GM12878 (cell line): ENCODE data around the gene LRSAM1. TPM values are rescaled to one million over a fixed set of nuclear protein-coding genes. Genes with fewer than 3 reads are reported as not detected.

Source experiments
- ATAC-seq: fragments of 200-7000 bp; cut with Tn5 transposase; 3 replicates; pipeline ENCODE4 v1.9.1; 2020; ENCODE audit warnings: mild to moderate bottlenecking, moderate library complexity
- BruUV-seq: library from RNA; stranded (reverse); fragments of 400-500 nt; replicated peaks from 2 replicates; lab custom pipeline; 2021; lab: Mats Ljungman, UMichigan
- CTCF ChIA-PET: fragments of 300-600 bp; sonication (Branson Sonifier 250); formaldehyde crosslinking; extraction: SDS; loops from one replicate; lab custom pipeline; 2021; ENCODE audit warnings: inconsistent platforms; lab: Yijun Ruan, JAX
- POLR2A ChIA-PET: fragments of 350-600 bp; formaldehyde crosslinking; extraction: SDS; loops from one replicate; lab custom pipeline; 2021; ENCODE audit warnings: inconsistent platforms; lab: Charles Lee
- RAD21 ChIA-PET: fragments of 300-600 bp; sonication (Branson Sonifier 250); formaldehyde crosslinking; loops from one replicate; lab custom pipeline; 2023; ENCODE audit warnings: antibody characterized with exemption; ENCODE audit not compliant: unreplicated experiment; lab: Charles Lee
- SMC1A ChIA-PET: fragments of 300-600 bp; sonication (Branson Sonifier 250); formaldehyde crosslinking; loops from one replicate; lab custom pipeline; 2023; ENCODE audit not compliant: unreplicated experiment, uncharacterized antibody; lab: Charles Lee
- DNase-seq: peaks from one replicate; pipeline ENCODE4 v3.0.0-alpha.2; 2011; ENCODE audit warnings: low read depth, low spot score
- FAIRE-seq: peaks from 3 replicates; lab custom pipeline; 2011; peaks lifted over from hg19 to GRCh38; lab: Jason Lieb, UNC
- H2AFZ ChIP-seq: 2 replicates; pipeline ENCODE4 v1.6.0; 2011; ENCODE audit warnings: low read depth, low read length, control low read depth; ENCODE audit not compliant: control insufficient read depth
- H3K27ac ChIP-seq: 2 replicates; pipeline ENCODE4 v1.5.1; 2011; ENCODE audit warnings: control low read depth; ENCODE audit not compliant: control insufficient read depth, insufficient read depth
- H3K27me3 ChIP-seq, 2 experiments: replicated peaks in 1 of 2; 2 replicates each; pipeline versions ENCODE4 v1.6.0 to v1.6.1; 2011; ENCODE audit warnings: low read length in 1 of 2; ENCODE audit not compliant: control insufficient read depth in 2 of 2, insufficient read depth in 2 of 2
- H3K36me3 ChIP-seq, 2 experiments: 2 replicates each; pipeline ENCODE4 v1.5.1; 2011; ENCODE audit warnings: low read length in 1 of 2; ENCODE audit not compliant: control insufficient read depth in 2 of 2, insufficient read depth in 2 of 2
- H3K4me1 ChIP-seq: 2 replicates; pipeline ENCODE4 v1.6.1; 2011; ENCODE audit warnings: mild to moderate bottlenecking, low read length, moderate library complexity, mixed read lengths; ENCODE audit not compliant: control insufficient read depth, insufficient read depth
- H3K4me2 ChIP-seq: 2 replicates; pipeline ENCODE4 v1.6.0; 2011; ENCODE audit warnings: control low read depth; ENCODE audit not compliant: control insufficient read depth, insufficient read depth
- H3K4me3 ChIP-seq: fragments of 200-600 bp; sonication (generic); 2 replicates; pipeline ENCODE4 v1.5.1; 2016
- H3K79me2 ChIP-seq: 2 replicates; pipeline ENCODE4 v1.6.0; 2011; ENCODE audit warnings: low read length; ENCODE audit not compliant: control insufficient read depth, insufficient read depth
- H3K9ac ChIP-seq: 2 replicates; pipeline ENCODE4 v1.8.0; 2011; ENCODE audit warnings: low read length, control low read depth, mixed read lengths; ENCODE audit not compliant: control insufficient read depth, insufficient read depth
- H3K9me3 ChIP-seq: replicated peaks from 3 replicates; pipeline ENCODE4 v1.5.1; 2011; ENCODE audit warnings: mild to moderate bottlenecking, low read length; ENCODE audit not compliant: control insufficient read depth, insufficient read depth
- H4K20me1 ChIP-seq: 2 replicates; pipeline ENCODE4 v1.6.0; 2011; ENCODE audit not compliant: control insufficient read depth, insufficient read depth
- ATF3 ChIP-seq: IDR thresholded peaks from 2 replicates; pipeline ENCODE4 v1.6.1; 2011; ENCODE audit warnings: low read depth, mild to moderate bottlenecking, low read length, moderate library complexity, borderline replicate concordance; ENCODE audit errors: extremely low read depth
- MLLT1 ChIP-seq: fragments of 450-650 bp; IDR thresholded peaks from 2 replicates; pipeline ENCODE4 v1.6.1; 2016; ENCODE audit warnings: mild to moderate bottlenecking
- MYC ChIP-seq: IDR thresholded peaks from 2 replicates; pipeline ENCODE4 v1.6.1; 2011; ENCODE audit warnings: mild to moderate bottlenecking, low read length, moderate library complexity, inconsistent platforms; ENCODE audit not compliant: insufficient read depth, insufficient replicate concordance, insufficient read length, severe bottlenecking
- WGBS: methylation state at CpG from one replicate; pipeline ENCODE4 v1.1.6; 2016; ENCODE audit warnings: low lambda C conversion rate; ENCODE audit not compliant: insufficient replicate concordance, insufficient coverage; ENCODE audit errors: missing lambda C conversion rate; 5-methylcytosine and 5-hydroxymethylcytosine counted together
- in situ Hi-C: fragments of 300-500 bp; cut with MboI; formaldehyde crosslinking; loops from 9 replicates; pipeline ENCODE4 v1.14.3; 2018; ENCODE audit warnings: mixed read lengths
- intact Hi-C: fragments of 100-400 bp; cut with micrococcal nuclease; formaldehyde crosslinking; loops from one replicate; pipeline ENCODE4 v1.14.2; 2022; ENCODE audit not compliant: unreplicated experiment
- polyA plus RNA-seq, 11 experiments: library from polyadenylated mRNA; depleted of rRNA in 4 of 11; unstranded in 6 of 11; stranded (reverse) in 5 of 11; fragments of >200 nt; fragmentation: Nextera tagmentation in 4 of 11; fragmentation: Illumina TruSeq in 1 of 11; extraction: Ambion mirVana in 4 of 11; extraction: Trizol in 1 of 11; gene quantifications; 1 replicate in 1 of 11; 2 replicates in 10 of 11; pipeline versions ENCODE4 v1.2.1 to v1.2.3, GENCODE V29; 2011 to 2016; ENCODE audit warnings: inconsistent platforms in 2 of 11, missing spikeins in 2 of 11, low read depth in 1 of 11
- total RNA-seq, 4 experiments: library from RNA; depleted of rRNA in 3 of 4; stranded (reverse); fragments of >200 nt in 3 of 4; fragmentation: Illumina TruSeq in 1 of 4; extraction: Trizol in 1 of 4; gene quantifications; 2 replicates each; pipeline versions ENCODE4 v1.2.1 to v1.2.3, GENCODE V29; 2013 to 2021
- TF ChIP-seq, protein P1 (sequence below): fragments of 150-350 bp; IDR thresholded peaks from 2 replicates; pipeline ENCODE4 v1.6.1; 2016; ENCODE audit warnings: low read depth, low read length

The LRSAM1 gene
- total and polyA plus RNA-seq, 10 of the 15 experiments (the other 5 are each of a cell fraction or from before 2014, with no cell fraction given): 0.14 to 23.4 (median 11.7) TPM

- intact Hi-C loops: no loop called here
- no peak for FAIRE-seq
- WGBS: 74% methylated on average over 12 of the region's 12 CpGs
Observed at GRCh38 chr9:127534931-127535330, 83.6 kb downstream of the LRSAM1 start.

More at GRCh38 chr9:127534931-127535330, 83.6 kb downstream of the LRSAM1 start:
- POLR2A ChIA-PET: no interaction called here
- Histone ChIP-seq H3K4me3 (no peak overlapping the region), H4K20me1 (no peaks in the 10 kb centered on the region), H3K27ac (no peak overlapping the region), H3K4me1 (no peaks in the 10 kb centered on the region), H3K27me3 (no peaks in the 10 kb centered on the region), H3K9me3 (no peaks in the 10 kb centered on the region), H3K9ac (no peak overlapping the region), H2AFZ (no peak overlapping the region), H3K79me2 (no peaks in the 10 kb centered on the region), H3K36me3 (no peaks in the 10 kb centered on the region), H3K4me2 (no peak overlapping the region)
- CTCF ChIA-PET: no interaction called here
- in situ Hi-C loops: no loop called here
- SMC1A ChIA-PET: no interaction called here
- TF ChIP-seq, protein P1, sequence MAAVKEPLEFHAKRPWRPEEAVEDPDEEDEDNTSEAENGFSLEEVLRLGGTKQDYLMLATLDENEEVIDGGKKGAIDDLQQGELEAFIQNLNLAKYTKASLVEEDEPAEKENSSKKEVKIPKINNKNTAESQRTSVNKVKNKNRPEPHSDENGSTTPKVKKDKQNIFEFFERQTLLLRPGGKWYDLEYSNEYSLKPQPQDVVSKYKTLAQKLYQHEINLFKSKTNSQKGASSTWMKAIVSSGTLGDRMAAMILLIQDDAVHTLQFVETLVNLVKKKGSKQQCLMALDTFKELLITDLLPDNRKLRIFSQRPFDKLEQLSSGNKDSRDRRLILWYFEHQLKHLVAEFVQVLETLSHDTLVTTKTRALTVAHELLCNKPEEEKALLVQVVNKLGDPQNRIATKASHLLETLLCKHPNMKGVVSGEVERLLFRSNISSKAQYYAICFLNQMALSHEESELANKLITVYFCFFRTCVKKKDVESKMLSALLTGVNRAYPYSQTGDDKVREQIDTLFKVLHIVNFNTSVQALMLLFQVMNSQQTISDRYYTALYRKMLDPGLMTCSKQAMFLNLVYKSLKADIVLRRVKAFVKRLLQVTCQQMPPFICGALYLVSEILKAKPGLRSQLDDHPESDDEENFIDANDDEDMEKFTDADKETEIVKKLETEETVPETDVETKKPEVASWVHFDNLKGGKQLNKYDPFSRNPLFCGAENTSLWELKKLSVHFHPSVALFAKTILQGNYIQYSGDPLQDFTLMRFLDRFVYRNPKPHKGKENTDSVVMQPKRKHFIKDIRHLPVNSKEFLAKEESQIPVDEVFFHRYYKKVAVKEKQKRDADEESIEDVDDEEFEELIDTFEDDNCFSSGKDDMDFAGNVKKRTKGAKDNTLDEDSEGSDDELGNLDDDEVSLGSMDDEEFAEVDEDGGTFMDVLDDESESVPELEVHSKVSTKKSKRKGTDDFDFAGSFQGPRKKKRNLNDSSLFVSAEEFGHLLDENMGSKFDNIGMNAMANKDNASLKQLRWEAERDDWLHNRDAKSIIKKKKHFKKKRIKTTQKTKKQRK: no peak
- TF ChIP-seq MYC: no peak
- TF ChIP-seq MLLT1: no peak
- TF ChIP-seq ATF3: no peak
- BruUV-seq: no TSS peak
- ATAC-seq (no peak), DNase-seq (no peak)
- RAD21 ChIA-PET: no interaction called here
